ENCODE data around the gene RAX2. TPM values are rescaled to one million over a fixed set of nuclear protein-coding genes. Genes with fewer than 3 reads are reported as not detected.
"Not testable (repeated sequence)": the region's sequence is repeated elsewhere in the genome, so short reads cannot be mapped to it uniquely, and the experiment has no call there.

The RAX2 gene
- total RNA-seq, 1 experiment from 2014 or later: not detected

DNA sequence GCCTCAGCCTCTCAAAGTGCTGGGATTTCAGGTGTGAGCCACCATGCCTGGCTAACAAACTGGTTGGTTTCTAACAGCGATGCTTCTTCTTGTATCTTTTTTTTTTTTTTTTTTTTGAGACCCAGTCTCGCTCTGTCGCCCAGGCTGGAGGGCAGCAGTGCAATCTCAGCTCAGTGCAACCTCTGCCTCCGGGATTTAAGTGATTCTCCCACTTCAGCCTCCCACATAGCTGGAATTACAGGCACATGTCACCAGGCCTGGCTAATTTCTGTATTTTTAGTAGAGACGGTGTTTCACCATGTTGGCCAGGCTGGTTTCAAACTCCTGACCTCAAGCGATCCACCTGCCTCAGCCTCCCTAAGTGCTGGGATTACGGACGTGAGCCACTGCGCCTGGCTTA, 44.1 kb upstream of the RAX2 start:
- DNase-seq (ENCODE audit: low read depth, low spot score); CTCF ChIA-PET; intact Hi-C loops (cut with micrococcal nuclease); H3K9me2 ChIP-seq (ENCODE audit: insufficient read depth); H3K27me3 ChIP-seq (ENCODE audit: insufficient read depth, low read length); H3K4me1 ChIP-seq (ENCODE audit: control insufficient read depth in 1 of 2, insufficient read depth in 2 of 2, low read length in 2 of 2); H3K4me2 ChIP-seq (ENCODE audit: low read length); ATAC-seq; H3K27ac ChIP-seq (ENCODE audit: low read depth, low read length); H3K4me3 ChIP-seq (replicated peaks in 1 of 2; ENCODE audit: low read depth in 1 of 2, low read length in 2 of 2); H3K79me2 ChIP-seq (ENCODE audit: insufficient read depth, low read length); RAD21 ChIA-PET (ENCODE audit: low non-redundant PET in 1 of 2, low total read pairs in 2 of 2, uncharacterized antibody in 2 of 2, unreplicated experiment in 2 of 2); H4K20me1 ChIP-seq (ENCODE audit: insufficient read depth); H3K9me3 ChIP-seq (ENCODE audit: control insufficient read depth in 1 of 2, insufficient read depth in 1 of 2, low read depth in 1 of 2, low read length in 2 of 2); BruUV-seq (replicated peaks); H3K36me3 ChIP-seq (ENCODE audit: control insufficient read depth in 1 of 2, insufficient read depth in 2 of 2, low read length in 2 of 2); H3K9ac ChIP-seq (ENCODE audit: low read length); H2AFZ ChIP-seq (ENCODE audit: low read depth, low read length, poor library complexity, severe bottlenecking): not testable (repeated sequence)
- POLR2A ChIA-PET: interaction anchor here (0.7 kb wide), 1 partner anchor 160 kb away, joined by 3 read pairs; no protein-coding TSS in a partner anchor

DNA sequence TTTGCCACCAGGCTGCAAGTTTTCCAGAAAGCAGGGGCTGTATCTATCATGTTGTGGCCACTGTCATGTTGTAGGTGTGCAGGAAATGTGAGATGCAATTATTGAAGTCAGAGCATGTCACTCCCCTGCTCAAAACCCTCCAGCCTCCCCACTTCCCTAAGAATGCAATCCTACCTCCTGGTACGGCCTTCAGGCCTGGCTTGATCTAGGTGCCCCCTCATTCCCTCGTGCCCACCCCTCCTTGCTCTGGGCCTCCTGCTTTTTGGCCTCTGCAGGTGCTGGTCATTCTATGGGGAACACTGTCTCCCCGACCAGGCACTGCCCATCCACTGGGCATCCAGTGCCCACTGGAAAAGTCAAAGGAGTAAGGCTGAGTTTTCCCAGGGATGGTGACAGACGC, 42.6 kb upstream of the RAX2 start:
- ChIA-PET CTCF (no interaction called here), POLR2A (no interaction called here), RAD21 (ENCODE audit: low non-redundant PET in 1 of 2, low total read pairs in 2 of 2, uncharacterized antibody in 2 of 2, unreplicated experiment in 2 of 2) (no interaction called here)
- Histone ChIP-seq H3K9me2 (ENCODE audit: insufficient read depth) (no peaks in the 10 kb centered on the region), H3K4me1 (ENCODE audit: control insufficient read depth in 1 of 2, insufficient read depth in 2 of 2, low read length in 2 of 2) (no peaks in the 10 kb centered on the region), H3K4me3 (replicated peaks in 1 of 2; ENCODE audit: low read depth in 1 of 2, low read length in 2 of 2) (no peak overlapping the region), H3K27me3 (ENCODE audit: insufficient read depth, low read length) (no peaks in the 10 kb centered on the region), H3K79me2 (ENCODE audit: insufficient read depth, low read length) (no peaks in the 10 kb centered on the region), H3K27ac (ENCODE audit: low read depth, low read length) (no peak overlapping the region), H3K36me3 (ENCODE audit: control insufficient read depth in 1 of 2, insufficient read depth in 2 of 2, low read length in 2 of 2) (no peaks in the 10 kb centered on the region), H2AFZ (ENCODE audit: low read depth, low read length, poor library complexity, severe bottlenecking) (no peak overlapping the region), H3K9me3 (ENCODE audit: control insufficient read depth in 1 of 2, insufficient read depth in 1 of 2, low read depth in 1 of 2, low read length in 2 of 2) (no peaks in the 10 kb centered on the region), H3K9ac (ENCODE audit: low read length) (no peak overlapping the region), H3K4me2 (ENCODE audit: low read length) (no peak overlapping the region), H4K20me1 (ENCODE audit: insufficient read depth) (no peaks in the 10 kb centered on the region)
- ATAC-seq (no peak), DNase-seq (ENCODE audit: low read depth, low spot score) (no peak)
- no peak for TF ChIP-seq EZH2 (IDR thresholded peaks at IDR 0.05)
- TF ChIP-seq EGR1 (IDR thresholded peaks at IDR 0.05; ENCODE audit: low read depth): no peak
- TF ChIP-seq SIN3A (IDR thresholded peaks at IDR 0.05; ENCODE audit: low read depth): no peak
- no peak for TF ChIP-seq SP1 (IDR thresholded peaks at IDR 0.05; ENCODE audit: low read depth)
- no peak for TF ChIP-seq EZH2phosphoT487 (IDR thresholded peaks at IDR 0.05; ENCODE audit: borderline replicate concordance)
- TF ChIP-seq RAD21 (IDR thresholded peaks at IDR 0.05; ENCODE audit: low read depth): no peak
- no peak for TF ChIP-seq TCF7L2 (IDR thresholded peaks at IDR 0.05; ENCODE audit: borderline replicate concordance, extremely low read depth, insufficient read depth, insufficient read length)
- no peak for TF ChIP-seq ZFX (IDR thresholded peaks at IDR 0.05)
- no peak for TF ChIP-seq CEBPB (IDR thresholded peaks at IDR 0.05; ENCODE audit: low read depth)
- TF ChIP-seq, protein P1, sequence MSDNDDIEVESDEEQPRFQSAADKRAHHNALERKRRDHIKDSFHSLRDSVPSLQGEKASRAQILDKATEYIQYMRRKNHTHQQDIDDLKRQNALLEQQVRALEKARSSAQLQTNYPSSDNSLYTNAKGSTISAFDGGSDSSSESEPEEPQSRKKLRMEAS (IDR thresholded peaks at IDR 0.05): no peak
- TF ChIP-seq ATF3 (IDR thresholded peaks at IDR 0.05): no peak
- no peak for TF ChIP-seq FOSL1 (IDR thresholded peaks at IDR 0.05; ENCODE audit: low read depth)
- TF ChIP-seq POLR2A (IDR thresholded peaks at IDR 0.05; ENCODE audit: borderline replicate concordance, extremely low read depth, insufficient read depth, insufficient read length): no peak
- no peak for TF ChIP-seq ELF1 (IDR thresholded peaks at IDR 0.05; ENCODE audit: borderline replicate concordance, low read depth)
- TF ChIP-seq, protein P2, sequence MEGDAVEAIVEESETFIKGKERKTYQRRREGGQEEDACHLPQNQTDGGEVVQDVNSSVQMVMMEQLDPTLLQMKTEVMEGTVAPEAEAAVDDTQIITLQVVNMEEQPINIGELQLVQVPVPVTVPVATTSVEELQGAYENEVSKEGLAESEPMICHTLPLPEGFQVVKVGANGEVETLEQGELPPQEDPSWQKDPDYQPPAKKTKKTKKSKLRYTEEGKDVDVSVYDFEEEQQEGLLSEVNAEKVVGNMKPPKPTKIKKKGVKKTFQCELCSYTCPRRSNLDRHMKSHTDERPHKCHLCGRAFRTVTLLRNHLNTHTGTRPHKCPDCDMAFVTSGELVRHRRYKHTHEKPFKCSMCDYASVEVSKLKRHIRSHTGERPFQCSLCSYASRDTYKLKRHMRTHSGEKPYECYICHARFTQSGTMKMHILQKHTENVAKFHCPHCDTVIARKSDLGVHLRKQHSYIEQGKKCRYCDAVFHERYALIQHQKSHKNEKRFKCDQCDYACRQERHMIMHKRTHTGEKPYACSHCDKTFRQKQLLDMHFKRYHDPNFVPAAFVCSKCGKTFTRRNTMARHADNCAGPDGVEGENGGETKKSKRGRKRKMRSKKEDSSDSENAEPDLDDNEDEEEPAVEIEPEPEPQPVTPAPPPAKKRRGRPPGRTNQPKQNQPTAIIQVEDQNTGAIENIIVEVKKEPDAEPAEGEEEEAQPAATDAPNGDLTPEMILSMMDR (IDR thresholded peaks at IDR 0.05 in 2 of 3, conservative IDR thresholded peaks at IDR 0.05 in 1 of 3; ENCODE audit: borderline replicate concordance in 1 of 3, insufficient read depth in 1 of 3, low read depth in 2 of 3, low read length in 2 of 3): no peak
- no TSS peak for BruUV-seq (replicated peaks)
- intact Hi-C loops (cut with micrococcal nuclease): no loop called here

All from HCT116 (cell line).